Measurements from ENCODE around the gene NABP2.

- TF ChIP-seq CTCF (IDR thresholded peaks at IDR 0.05), result no peak
- no peak for TF ChIP-seq POLR2A (IDR thresholded peaks at IDR 0.05)
- TF ChIP-seq EP300 (IDR thresholded peaks at IDR 0.05), result no peak
Observed at GRCh38 chr12:56208006-56208405, 16.1 kb upstream of the NABP2 start.

Measured in ovary (tissue), 3 donors.